GM12872 (cell line): ENCODE data around the gene CLEC7A.

Source experiments
- TF ChIP-seq, protein P1 (sequence below): IDR thresholded peaks from 3 replicates; pipeline ENCODE4 v1.5.1; 2011; ENCODE audit warnings: low read depth, mild to moderate bottlenecking, low read length, moderate library complexity; ENCODE audit not compliant: insufficient read depth

Gene CLEC7A

GRCh38 chr12:10130042-10130441, at the start of gene CLEC7A:
Gene CLEC7A, minus strand, starts transcription at chr12:10130199. Its CDS starts 117 bp downstream, at chr12:10130082.
- TF ChIP-seq, protein P1, sequence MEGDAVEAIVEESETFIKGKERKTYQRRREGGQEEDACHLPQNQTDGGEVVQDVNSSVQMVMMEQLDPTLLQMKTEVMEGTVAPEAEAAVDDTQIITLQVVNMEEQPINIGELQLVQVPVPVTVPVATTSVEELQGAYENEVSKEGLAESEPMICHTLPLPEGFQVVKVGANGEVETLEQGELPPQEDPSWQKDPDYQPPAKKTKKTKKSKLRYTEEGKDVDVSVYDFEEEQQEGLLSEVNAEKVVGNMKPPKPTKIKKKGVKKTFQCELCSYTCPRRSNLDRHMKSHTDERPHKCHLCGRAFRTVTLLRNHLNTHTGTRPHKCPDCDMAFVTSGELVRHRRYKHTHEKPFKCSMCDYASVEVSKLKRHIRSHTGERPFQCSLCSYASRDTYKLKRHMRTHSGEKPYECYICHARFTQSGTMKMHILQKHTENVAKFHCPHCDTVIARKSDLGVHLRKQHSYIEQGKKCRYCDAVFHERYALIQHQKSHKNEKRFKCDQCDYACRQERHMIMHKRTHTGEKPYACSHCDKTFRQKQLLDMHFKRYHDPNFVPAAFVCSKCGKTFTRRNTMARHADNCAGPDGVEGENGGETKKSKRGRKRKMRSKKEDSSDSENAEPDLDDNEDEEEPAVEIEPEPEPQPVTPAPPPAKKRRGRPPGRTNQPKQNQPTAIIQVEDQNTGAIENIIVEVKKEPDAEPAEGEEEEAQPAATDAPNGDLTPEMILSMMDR, result no peak

- TF ChIP-seq, protein P1, result no peak
Measured at GRCh38 chr12:10179776-10180181, 49.8 kb upstream of the CLEC7A start.

DNA sequence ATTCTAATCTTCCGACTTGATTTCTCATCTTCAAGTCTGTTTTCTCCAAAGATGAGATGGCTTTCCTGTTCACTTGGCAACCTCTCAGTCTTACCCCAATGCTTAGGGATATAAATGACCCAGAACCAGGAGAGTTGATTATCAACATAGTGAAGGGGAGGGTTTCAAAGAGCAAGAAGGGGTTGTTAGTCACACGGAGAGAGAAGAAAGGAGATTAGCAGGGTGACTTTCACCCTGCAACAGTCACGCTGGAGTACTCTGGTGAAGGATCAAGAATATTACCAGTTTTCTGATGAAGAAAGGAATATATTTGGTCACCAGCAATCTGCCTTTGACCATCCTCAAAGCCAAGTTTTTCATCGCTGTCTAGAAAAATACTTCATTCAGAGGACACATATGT, 48.8 kb upstream of the CLEC7A start, which contains the start of gene TMEM52B:
TSS of gene TMEM52B (plus strand) at position 212 of the 400 bp plus-strand sequence. CDS start 543 bp downstream, outside the sequence.
- TF ChIP-seq, protein P1, result no peak

DNA sequence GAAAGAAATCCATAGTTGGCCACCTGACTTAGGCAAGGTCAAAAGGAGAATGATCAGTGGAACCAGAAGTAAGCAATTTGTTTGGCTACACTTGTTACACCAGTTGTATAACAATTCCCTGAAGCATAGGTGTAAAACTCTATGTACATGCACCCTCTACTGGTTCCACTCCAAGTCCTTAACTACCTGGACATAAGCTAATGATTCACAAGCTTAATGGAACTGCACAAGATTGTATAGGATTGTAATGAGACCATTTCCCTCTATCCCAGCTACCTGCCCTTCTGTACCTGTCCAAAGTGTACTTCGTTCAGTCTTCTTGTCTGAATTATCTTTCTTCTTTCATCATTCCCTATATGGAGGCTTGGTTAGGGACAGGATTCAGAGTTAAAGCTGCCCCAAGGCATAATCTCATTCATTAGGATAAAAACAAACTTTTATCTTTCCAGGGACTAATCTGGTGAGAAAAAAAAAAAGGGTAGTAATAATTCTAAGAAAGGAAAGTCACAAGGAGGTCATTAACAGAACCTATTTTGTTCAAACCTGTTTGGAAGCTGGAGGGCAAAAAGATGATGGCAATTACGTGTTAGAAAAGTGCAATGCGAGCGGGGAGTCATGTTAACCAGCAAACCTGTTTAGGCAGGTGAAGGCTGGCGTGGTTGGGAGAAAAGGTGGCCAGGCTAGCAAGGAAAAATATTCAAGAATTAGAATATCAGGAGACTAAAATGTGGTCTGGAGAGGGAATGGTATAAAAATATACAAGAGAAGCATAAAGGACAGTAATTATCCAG, 46.0 kb upstream of the CLEC7A start:
- TF ChIP-seq, protein P1, result 0 out of 3 replicates have a peak, but pooled peaks have one; percentile 5

GRCh38 chr12:10174986-10175614, 45.1 kb upstream of the CLEC7A start:
- TF ChIP-seq, protein P1, result no peak

DNA sequence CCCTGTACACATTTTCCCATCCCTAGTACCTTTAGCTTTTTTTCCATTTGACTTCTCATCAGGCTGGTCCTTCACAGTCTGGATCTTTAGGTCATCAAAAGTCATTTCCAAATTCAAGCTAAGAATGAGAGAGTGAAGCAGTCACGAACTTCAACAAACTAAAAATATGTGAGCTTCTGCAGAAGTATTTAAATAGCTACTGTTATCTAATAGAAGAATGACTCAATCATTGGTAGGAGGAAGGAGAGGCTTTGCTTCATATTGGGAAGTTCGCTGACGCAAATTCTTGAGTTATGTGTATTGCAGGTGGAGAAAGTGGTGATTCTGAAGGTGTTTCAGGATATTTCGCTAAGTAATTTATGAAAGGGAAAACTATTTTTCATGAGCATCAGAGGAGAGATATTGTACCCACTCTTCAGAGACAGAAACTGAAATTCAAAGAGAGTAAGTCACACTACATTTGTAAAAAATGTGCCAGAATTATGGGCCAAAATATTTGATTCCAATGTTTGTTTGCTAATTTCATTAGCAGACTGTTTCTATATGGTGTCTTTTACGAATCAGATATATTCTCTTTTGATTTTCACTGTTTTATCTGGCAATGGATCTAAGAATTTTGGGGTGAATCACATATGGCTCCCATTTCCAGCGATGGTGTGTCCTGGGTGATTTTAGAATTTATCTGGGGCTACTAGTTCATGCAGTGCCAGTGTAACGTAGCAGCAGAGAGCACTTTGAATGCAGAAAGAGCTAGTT, 42.2 kb upstream of the CLEC7A start, which contains the start of gene OLR1:
TSS of gene OLR1 (minus strand) at position 160 of the 756 bp plus-strand sequence. CDS start at position 105, 55 bp downstream.
- TF ChIP-seq, protein P1, result no peak

DNA sequence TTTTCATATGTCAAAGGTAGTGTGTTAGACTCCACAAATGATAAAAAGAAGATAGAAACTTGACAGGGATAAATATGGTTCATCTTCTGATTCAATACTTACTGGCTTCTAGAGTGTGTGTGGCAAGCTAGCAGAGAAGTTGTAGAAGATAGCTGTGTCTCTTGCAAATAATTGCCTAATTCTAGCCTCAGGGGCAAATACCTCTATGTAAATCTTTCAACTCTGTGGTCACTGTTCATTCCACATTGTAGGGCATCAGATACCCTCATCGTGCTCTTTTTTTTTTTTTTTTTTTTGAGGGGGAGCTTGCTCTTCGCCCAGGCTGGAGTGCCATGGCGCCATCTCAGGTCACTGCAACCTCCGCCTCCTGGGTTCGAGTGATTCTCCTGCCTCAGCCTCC, 40.2 kb upstream of the CLEC7A start:
- TF ChIP-seq, protein P1, result no peak
